Panc1 (cell line): ENCODE measurements around the gene FCRL2. TPM values are rescaled to one million over a fixed set of nuclear protein-coding genes. Genes with fewer than 3 reads are reported as not detected.
"Not testable (repeated sequence)": the region's sequence is repeated elsewhere in the genome, so short reads cannot be mapped to it uniquely, and the experiment has no call there.

ENCODE experiments used
- ATAC-seq: fragments of 200-7000 bp; cut with Tn5 transposase; 2 replicates; pipeline ENCODE4 v1.9.1; 2020; ENCODE audit warnings: mild to moderate bottlenecking, moderate library complexity
- BruUV-seq: library from RNA; stranded (reverse); fragments of 400-500 nt; replicated peaks from 2 replicates; lab custom pipeline; 2021; lab: Mats Ljungman, UMichigan
- CTCF ChIA-PET: fragments of 300-600 bp; sonication (Branson Sonifier 250); formaldehyde crosslinking; loops from one replicate; lab custom pipeline; 2022; ENCODE audit warnings: antibody characterized with exemption; lab: Charles Lee
- POLR2A ChIA-PET: fragments of 300-600 bp; sonication (Branson Sonifier 250); formaldehyde crosslinking; loops from one replicate; lab custom pipeline; 2022; ENCODE audit warnings: antibody characterized with exemption; lab: Charles Lee
- DNase-seq: peaks from one replicate; pipeline ENCODE4 v3.0.0-alpha.2; 2010; ENCODE audit warnings: low read depth, low spot score
- H3K27ac ChIP-seq: 2 replicates; pipeline ENCODE4 v1.5.1; 2011; ENCODE audit warnings: mild to moderate bottlenecking, low read length, inconsistent platforms
- H3K27me3 ChIP-seq: fragments of 200-500 bp; sonication (Bioruptor generic); 2 replicates; pipeline ENCODE4 v1.6.0; 2014; ENCODE audit warnings: low read length, inconsistent platforms; ENCODE audit not compliant: control insufficient read depth, insufficient read depth
- H3K36me3 ChIP-seq: fragments of 200-500 bp; sonication (Bioruptor generic); 2 replicates; pipeline ENCODE4 v1.5.1; 2014; ENCODE audit warnings: inconsistent platforms, mild to moderate bottlenecking, low read length, moderate library complexity; ENCODE audit not compliant: control insufficient read depth, insufficient read depth
- H3K4me1 ChIP-seq: 2 replicates; pipeline ENCODE4 v1.5.1; 2011; ENCODE audit warnings: inconsistent platforms, mild to moderate bottlenecking, low read length, moderate library complexity; ENCODE audit not compliant: control insufficient read depth, insufficient read depth
- H3K4me3 ChIP-seq, 2 experiments: 2 replicates each; pipeline ENCODE4 v1.5.1; 2011 to 2012; ENCODE audit warnings: low read depth in 2 of 2, low read length in 2 of 2, mild to moderate bottlenecking in 2 of 2, inconsistent platforms in 1 of 2, moderate library complexity in 1 of 2
- H3K9me3 ChIP-seq: fragments of 200-500 bp; sonication (Bioruptor generic); 2 replicates; pipeline ENCODE4 v1.5.1; 2014; ENCODE audit warnings: low read depth, mild to moderate bottlenecking, inconsistent platforms, low read length, moderate library complexity; ENCODE audit not compliant: control insufficient read depth, insufficient read depth
- POLR2AphosphoS5 ChIP-seq: IDR thresholded peaks from 2 replicates; pipeline ENCODE4 v1.6.1; 2012; ENCODE audit warnings: mild to moderate bottlenecking, low read depth, low read length, moderate library complexity
- SIN3A ChIP-seq: IDR thresholded peaks from 2 replicates; pipeline ENCODE4 v1.6.1; 2012; ENCODE audit warnings: low read depth, mild to moderate bottlenecking, low read length, moderate library complexity, borderline replicate concordance; ENCODE audit not compliant: insufficient read depth
- TCF7L2 ChIP-seq: IDR thresholded peaks from 2 replicates; pipeline ENCODE4 v1.6.1; 2011; ENCODE audit warnings: mild to moderate bottlenecking, low read depth, low read length, inconsistent platforms
- in situ Hi-C: cut with HindIII; loops from 2 replicates; pipeline ENCODE4 v1.10.0; 2016; ENCODE audit warnings: low sequenced_read_pairs, low pct_unique_long_range_greater_than_20kb
- intact Hi-C: fragments of 100-400 bp; cut with micrococcal nuclease; formaldehyde crosslinking; loops from one replicate; pipeline ENCODE4 v1.10.0; 2022; ENCODE audit not compliant: unreplicated experiment
- total RNA-seq: library from RNA; stranded (reverse); gene quantifications from one replicate; pipeline ENCODE4 v1.2.1, GENCODE V29; 2021; ENCODE audit not compliant: unreplicated experiment
- TF ChIP-seq, protein P1 (sequence below), 2 experiments: IDR thresholded peaks; 2 replicates each; pipeline ENCODE4 v1.6.1; 2011 to 2012; ENCODE audit warnings: low read depth in 2 of 2, control low read depth in 1 of 2, low read length in 1 of 2, mild to moderate bottlenecking in 1 of 2, moderate library complexity in 1 of 2; ENCODE audit not compliant: insufficient read depth in 1 of 2
- TF ChIP-seq, protein P2 (sequence below): fragments of 450-650 bp; IDR thresholded peaks from 2 replicates; pipeline ENCODE4 v1.5.1; 2017; ENCODE audit warnings: mild to moderate bottlenecking

The FCRL2 gene
- total RNA-seq, 1 experiment from 2014 or later = not detected

DNA sequence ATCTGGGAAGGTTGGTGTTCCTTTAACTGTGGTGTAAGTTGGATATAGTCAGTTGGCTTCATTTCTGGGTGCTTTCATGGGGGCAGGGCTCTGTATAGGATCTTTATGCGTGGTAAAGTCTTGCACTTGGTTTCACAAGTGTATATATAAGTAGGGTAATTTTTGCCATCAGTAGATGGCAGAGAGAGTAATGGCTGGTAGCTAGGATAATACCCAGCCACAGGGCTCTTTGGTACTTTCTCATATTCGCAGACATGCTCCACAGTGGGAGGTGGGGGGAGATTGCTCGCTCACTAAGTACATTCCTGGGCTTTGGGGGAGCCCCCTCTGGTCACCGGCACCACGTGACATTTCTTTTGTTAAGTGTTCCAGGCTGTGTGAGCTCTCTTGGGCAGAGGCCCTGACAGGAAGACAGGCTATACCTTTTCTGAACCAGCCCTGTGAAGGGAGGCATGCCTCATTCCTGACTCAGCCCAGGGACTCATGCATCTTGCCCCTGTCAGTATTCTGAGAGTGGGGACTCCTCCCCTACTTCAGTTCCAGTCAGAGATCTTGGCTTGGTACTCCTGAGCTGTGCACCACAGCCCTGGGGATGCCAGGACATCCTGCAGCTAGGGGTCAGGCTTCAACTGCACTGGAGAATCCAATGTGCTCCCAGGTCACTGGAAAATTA lies 37.6 kb downstream of the FCRL2 start:
- H3K27ac ChIP-seq = no peak overlapping the region
- POLR2A ChIA-PET = no interaction called here
- intact Hi-C loops (no loop called here), in situ Hi-C loops (no loop called here)
- no peaks in the 10 kb centered on the region for H3K4me1 ChIP-seq
- H3K9me3 ChIP-seq = no peaks in the 10 kb centered on the region
- BruUV-seq = no TSS peak
- ATAC-seq = peak; percentile 21; the same call in 1 of the 2 replicates
- DNase-seq = no peak
- no peaks in the 10 kb centered on the region for H3K36me3 ChIP-seq
- no peaks in the 10 kb centered on the region for H3K27me3 ChIP-seq
- no peak overlapping the region for H3K4me3 ChIP-seq
- CTCF ChIA-PET = no interaction called here
- TF ChIP-seq, protein P1, sequence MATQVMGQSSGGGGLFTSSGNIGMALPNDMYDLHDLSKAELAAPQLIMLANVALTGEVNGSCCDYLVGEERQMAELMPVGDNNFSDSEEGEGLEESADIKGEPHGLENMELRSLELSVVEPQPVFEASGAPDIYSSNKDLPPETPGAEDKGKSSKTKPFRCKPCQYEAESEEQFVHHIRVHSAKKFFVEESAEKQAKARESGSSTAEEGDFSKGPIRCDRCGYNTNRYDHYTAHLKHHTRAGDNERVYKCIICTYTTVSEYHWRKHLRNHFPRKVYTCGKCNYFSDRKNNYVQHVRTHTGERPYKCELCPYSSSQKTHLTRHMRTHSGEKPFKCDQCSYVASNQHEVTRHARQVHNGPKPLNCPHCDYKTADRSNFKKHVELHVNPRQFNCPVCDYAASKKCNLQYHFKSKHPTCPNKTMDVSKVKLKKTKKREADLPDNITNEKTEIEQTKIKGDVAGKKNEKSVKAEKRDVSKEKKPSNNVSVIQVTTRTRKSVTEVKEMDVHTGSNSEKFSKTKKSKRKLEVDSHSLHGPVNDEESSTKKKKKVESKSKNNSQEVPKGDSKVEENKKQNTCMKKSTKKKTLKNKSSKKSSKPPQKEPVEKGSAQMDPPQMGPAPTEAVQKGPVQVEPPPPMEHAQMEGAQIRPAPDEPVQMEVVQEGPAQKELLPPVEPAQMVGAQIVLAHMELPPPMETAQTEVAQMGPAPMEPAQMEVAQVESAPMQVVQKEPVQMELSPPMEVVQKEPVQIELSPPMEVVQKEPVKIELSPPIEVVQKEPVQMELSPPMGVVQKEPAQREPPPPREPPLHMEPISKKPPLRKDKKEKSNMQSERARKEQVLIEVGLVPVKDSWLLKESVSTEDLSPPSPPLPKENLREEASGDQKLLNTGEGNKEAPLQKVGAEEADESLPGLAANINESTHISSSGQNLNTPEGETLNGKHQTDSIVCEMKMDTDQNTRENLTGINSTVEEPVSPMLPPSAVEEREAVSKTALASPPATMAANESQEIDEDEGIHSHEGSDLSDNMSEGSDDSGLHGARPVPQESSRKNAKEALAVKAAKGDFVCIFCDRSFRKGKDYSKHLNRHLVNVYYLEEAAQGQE (IDR thresholded peaks at IDR 0.05; ENCODE audit: insufficient read depth in 1 of 2, low read depth in 2 of 2, low read length in 1 of 2) = no peak
- TF ChIP-seq TCF7L2 = no peak
- TF ChIP-seq, protein P2, sequence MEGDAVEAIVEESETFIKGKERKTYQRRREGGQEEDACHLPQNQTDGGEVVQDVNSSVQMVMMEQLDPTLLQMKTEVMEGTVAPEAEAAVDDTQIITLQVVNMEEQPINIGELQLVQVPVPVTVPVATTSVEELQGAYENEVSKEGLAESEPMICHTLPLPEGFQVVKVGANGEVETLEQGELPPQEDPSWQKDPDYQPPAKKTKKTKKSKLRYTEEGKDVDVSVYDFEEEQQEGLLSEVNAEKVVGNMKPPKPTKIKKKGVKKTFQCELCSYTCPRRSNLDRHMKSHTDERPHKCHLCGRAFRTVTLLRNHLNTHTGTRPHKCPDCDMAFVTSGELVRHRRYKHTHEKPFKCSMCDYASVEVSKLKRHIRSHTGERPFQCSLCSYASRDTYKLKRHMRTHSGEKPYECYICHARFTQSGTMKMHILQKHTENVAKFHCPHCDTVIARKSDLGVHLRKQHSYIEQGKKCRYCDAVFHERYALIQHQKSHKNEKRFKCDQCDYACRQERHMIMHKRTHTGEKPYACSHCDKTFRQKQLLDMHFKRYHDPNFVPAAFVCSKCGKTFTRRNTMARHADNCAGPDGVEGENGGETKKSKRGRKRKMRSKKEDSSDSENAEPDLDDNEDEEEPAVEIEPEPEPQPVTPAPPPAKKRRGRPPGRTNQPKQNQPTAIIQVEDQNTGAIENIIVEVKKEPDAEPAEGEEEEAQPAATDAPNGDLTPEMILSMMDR = no peak
- TF ChIP-seq SIN3A = no peak
- no peak for TF ChIP-seq POLR2AphosphoS5

DNA sequence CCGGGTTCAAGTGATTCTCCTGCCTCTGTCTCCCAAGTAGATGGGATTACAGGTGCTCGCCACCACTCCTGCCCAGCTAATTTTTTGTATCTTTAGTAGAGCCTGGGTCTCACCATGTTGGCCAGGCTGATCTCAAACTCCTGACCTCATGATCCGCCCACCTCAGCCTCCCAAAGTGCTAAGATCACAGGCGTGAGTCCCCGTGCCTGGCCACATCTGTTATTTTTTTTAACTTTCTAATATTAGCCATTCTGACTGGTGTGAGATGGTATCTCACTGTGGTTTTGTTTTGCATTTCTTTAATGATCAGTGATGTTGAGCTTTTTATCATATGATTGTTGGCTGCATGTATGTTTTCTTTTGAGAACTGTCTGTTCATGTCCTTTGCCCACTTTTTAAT lies 40.9 kb downstream of the FCRL2 start:
- H3K4me3 ChIP-seq, POLR2A ChIA-PET, intact Hi-C loops, H3K36me3 ChIP-seq, H3K27ac ChIP-seq, BruUV-seq, H3K27me3 ChIP-seq, DNase-seq, in situ Hi-C loops, H3K9me3 ChIP-seq, CTCF ChIA-PET, H3K4me1 ChIP-seq, ATAC-seq: not testable (repeated sequence)

DNA sequence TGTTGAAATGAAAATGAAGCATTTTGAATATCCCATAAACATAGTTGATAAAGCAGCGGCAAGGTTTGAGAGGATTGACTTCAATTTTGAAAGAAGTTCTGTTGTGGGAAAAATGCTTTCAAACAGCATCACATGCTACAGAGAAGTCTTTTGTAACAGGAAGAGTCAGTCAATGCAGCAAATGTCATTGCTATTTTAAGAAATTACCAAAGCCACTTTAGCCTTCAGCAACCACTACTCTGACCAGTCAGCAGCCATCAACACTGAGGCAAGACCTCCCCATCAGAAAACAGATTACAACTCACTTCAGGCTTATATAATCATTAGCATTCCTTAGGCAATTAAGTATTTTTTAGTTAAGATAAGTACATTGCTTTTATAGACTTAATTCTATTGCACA lies 42.6 kb downstream of the FCRL2 start:
- TF ChIP-seq TCF7L2 (no peak), SIN3A (no peak), POLR2AphosphoS5 (no peak)
- TF ChIP-seq, protein P2 = no peak
- TF ChIP-seq, protein P1 (IDR thresholded peaks at IDR 0.05; ENCODE audit: insufficient read depth in 1 of 2, low read depth in 2 of 2, low read length in 1 of 2) = no peak
- Histone ChIP-seq H3K4me1 (no peaks in the 10 kb centered on the region), H3K36me3 (no peaks in the 10 kb centered on the region), H3K4me3 (no peak overlapping the region), H3K27ac (no peak overlapping the region), H3K9me3 (no peaks in the 10 kb centered on the region), H3K27me3 (no peaks in the 10 kb centered on the region)
- ChIA-PET POLR2A (no interaction called here), CTCF (no interaction called here)
- in situ Hi-C loops (no loop called here), intact Hi-C loops (no loop called here)
- no TSS peak for BruUV-seq
- DNase-seq (no peak), ATAC-seq (no peak)
